GM12874 (cell line): ENCODE measurements around the gene HASPIN.

Source experiments
- CTCF ChIP-seq: IDR thresholded peaks from 2 replicates; pipeline ENCODE4 v1.5.1; 2011; ENCODE audit warnings: low read depth, mild to moderate bottlenecking, control low read depth, low read length, moderate library complexity; ENCODE audit not compliant: insufficient read depth

The HASPIN gene

DNA sequence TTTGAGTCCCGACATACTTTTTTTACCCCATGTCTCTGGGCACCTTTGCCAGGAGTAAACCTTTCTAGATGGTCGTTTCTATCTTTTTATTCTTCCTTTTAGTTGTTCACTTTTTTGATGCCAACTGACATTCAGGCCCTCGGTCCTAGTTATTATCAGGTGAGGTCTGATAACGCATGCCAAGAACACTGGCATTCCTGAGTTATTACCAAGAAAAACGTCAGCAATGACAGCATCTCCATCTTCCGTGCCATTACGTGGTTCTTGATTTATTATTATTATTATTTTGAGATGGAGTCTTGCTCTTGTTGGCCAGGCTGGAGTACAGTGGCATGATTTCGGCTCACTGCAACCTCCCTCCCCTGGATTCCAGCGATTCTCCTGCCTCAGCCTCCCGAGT is 21.4 kb downstream of the HASPIN start:
- TF ChIP-seq CTCF = no peak

DNA sequence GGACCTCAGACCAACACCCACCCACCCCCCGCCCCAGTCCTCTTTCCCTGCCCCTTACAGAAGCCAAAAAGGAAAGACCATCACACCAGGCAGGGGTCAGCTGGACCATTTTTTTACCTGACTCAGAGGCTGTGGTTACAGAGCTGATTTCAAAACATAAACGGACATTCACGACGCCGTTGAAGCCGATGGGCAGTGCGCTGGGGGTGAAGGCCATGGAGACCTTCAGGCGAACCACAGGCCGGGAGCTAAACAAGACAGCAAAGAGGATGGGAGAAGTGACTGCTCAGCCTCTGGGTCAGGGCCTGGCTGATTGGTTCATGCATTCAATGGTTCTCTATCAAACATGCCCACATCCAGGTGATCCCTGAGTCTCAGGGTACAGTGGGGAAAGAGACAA is 24.1 kb downstream of the HASPIN start:
- TF ChIP-seq CTCF = no peak

DNA sequence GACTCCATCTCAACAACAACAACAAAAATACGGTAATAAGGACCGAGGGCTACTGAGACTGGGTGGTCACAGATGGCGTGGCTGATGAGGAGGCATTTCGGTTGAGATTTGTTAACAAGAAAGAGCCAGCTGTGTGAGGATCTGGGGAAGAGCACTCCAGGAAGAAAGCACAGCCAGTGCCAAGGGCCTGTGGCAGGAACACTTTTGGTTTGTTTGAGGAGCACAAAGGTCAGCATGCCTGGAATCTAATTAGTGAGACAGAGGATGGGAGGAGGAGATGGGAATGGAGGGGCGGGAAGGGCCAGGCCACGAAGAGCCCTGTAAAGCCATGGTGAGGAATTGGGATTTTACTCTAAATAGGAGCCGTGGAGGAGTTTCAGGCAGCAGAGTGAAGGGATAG is 24.9 kb downstream of the HASPIN start:
- no peak for TF ChIP-seq CTCF

GRCh38 chr17:3750296-3750695 is 26.6 kb downstream of the HASPIN start:
- no peak for TF ChIP-seq CTCF

DNA sequence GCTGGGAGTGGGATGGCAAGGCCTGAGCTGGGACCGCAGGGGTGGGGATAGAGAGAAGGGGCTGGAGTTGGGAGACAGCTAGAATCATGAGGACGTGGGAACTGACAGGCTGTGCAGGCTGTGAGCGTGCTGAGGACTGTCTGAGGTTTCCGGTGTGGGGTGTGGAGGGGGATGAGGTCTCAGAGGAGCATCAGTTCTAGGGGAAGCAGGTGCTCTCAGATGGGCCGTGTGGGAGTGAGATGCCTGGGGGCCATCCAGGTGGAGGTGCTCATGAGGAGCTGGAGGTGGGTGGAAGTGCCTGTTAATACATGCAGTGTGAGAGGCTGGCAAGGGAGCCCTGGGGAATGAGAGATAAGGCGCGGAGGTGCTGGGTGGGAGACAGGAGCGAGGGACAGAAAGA is 27.2 kb downstream of the HASPIN start:
- TF ChIP-seq CTCF = no peak

- no peak for TF ChIP-seq CTCF
Measured at GRCh38 chr17:3751836-3752235, 28.1 kb downstream of the HASPIN start.

DNA sequence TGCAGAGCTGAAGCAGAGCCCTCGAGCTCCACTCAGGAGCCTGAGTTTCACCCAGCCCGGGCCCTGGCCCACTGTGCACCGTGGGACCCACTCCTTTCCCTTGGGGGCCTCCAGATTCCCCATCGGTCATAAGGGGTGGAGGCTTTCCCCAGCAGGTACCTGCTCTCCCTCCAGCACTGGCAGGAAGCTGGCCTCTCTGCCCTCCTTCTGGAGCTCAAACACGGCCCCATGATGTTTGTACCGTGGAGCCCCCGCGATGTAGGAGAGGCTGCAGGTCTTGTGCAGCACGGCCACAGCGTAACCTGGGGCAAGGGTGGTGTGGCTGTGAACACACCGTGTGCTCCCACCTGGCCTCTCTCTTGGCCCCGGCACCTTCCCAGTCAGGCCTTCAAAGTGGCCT is 29.9 kb downstream of the HASPIN start:
- TF ChIP-seq CTCF = no peak

GRCh38 chr17:3754066-3754457 is 30.4 kb downstream of the HASPIN start:
- no peak for TF ChIP-seq CTCF
